ENCODE data around the gene EDC3.
"Not testable (repeated sequence)": the region's sequence is repeated elsewhere in the genome, so short reads cannot be mapped to it uniquely, and the experiment has no call there.

The EDC3 gene

GRCh38 chr15:74669627-74670026 is 26.2 kb downstream of the EDC3 start:
- H3K27ac ChIP-seq, result no peak overlapping the region
- no peak for TF ChIP-seq ZFX (IDR thresholded peaks at IDR 0.05; ENCODE audit: borderline replicate concordance)
- no peak for TF ChIP-seq CTCF (IDR thresholded peaks at IDR 0.05)

- TF ChIP-seq ZFX (IDR thresholded peaks at IDR 0.05; ENCODE audit: borderline replicate concordance), result no peak
- no peak for TF ChIP-seq CTCF (IDR thresholded peaks at IDR 0.05)
- H3K27ac ChIP-seq, result no peak overlapping the region
Measured at GRCh38 chr15:74667975-74668374, 27.8 kb downstream of the EDC3 start.

GRCh38 chr15:74664670-74665069 is 31.2 kb downstream of the EDC3 start:
- H3K27ac ChIP-seq, result peak overlapping the region; percentile 72
- TF ChIP-seq CTCF (IDR thresholded peaks at IDR 0.05), result no peak
- TF ChIP-seq ZFX (IDR thresholded peaks at IDR 0.05; ENCODE audit: borderline replicate concordance), result no peak

- peak overlapping the region; percentile 72 for H3K27ac ChIP-seq
- TF ChIP-seq CTCF (IDR thresholded peaks at IDR 0.05), result no peak
- no peak for TF ChIP-seq ZFX (IDR thresholded peaks at IDR 0.05; ENCODE audit: borderline replicate concordance)
Measured at GRCh38 chr15:74664028-74664616, 31.7 kb downstream of the EDC3 start.

GRCh38 chr15:74663303-74664027 is 32.4 kb downstream of the EDC3 start:
- TF ChIP-seq CTCF (IDR thresholded peaks at IDR 0.05) (no peak), ZFX (IDR thresholded peaks at IDR 0.05; ENCODE audit: borderline replicate concordance) (no peak)
- H3K27ac ChIP-seq, result peak overlapping the region; percentile 72

- TF ChIP-seq ZFX (IDR thresholded peaks at IDR 0.05; ENCODE audit: borderline replicate concordance) (no peak), CTCF (IDR thresholded peaks at IDR 0.05) (no peak)
- H3K27ac ChIP-seq, result peak overlapping the region; percentile 72
Measured at GRCh38 chr15:74662064-74662860, 33.6 kb downstream of the EDC3 start.

- H3K27ac ChIP-seq, result not testable (repeated sequence)
Measured at GRCh38 chr15:74661280-74661679, 34.5 kb downstream of the EDC3 start.

Measured in 22Rv1 (cell line).